Ectodermal cell (in vitro differentiated cells): ENCODE data around the gene LPP.

Source experiments
- H3K27ac ChIP-seq: 2 replicates; pipeline ENCODE4 v1.7.0; 2013; ENCODE audit warnings: mild to moderate bottlenecking, low read depth, low read length; ENCODE audit not compliant: insufficient read depth, poor library complexity, severe bottlenecking
- H3K27me3 ChIP-seq: 2 replicates; pipeline ENCODE4 v1.7.0; 2013; ENCODE audit warnings: mild to moderate bottlenecking, low read length; ENCODE audit not compliant: insufficient read depth, control insufficient read depth, poor library complexity, severe bottlenecking
- H3K36me3 ChIP-seq: one replicate; pipeline ENCODE4 v1.7.0; 2013; ENCODE audit warnings: low read length; ENCODE audit not compliant: control insufficient read depth, insufficient read depth
- H3K4me1 ChIP-seq: one replicate; pipeline ENCODE4 v1.7.0; 2013; ENCODE audit warnings: low read length; ENCODE audit not compliant: control insufficient read depth, insufficient read depth
- H3K4me3 ChIP-seq: 2 replicates; pipeline ENCODE4 v1.7.0; 2013; ENCODE audit warnings: low read depth, low read length, control low read depth; ENCODE audit not compliant: insufficient read depth
- H3K9me3 ChIP-seq: 2 replicates; pipeline ENCODE4 v1.7.0; 2013; ENCODE audit warnings: mild to moderate bottlenecking, low read length, moderate library complexity; ENCODE audit not compliant: control insufficient read depth
- WGBS, 2 experiments: methylation state at CpG; one replicate each; pipeline ENCODE4 v1.1.7; 2013; ENCODE audit warnings: missing lambda C conversion rate in 2 of 2; 5-methylcytosine and 5-hydroxymethylcytosine counted together

Gene LPP

DNA sequence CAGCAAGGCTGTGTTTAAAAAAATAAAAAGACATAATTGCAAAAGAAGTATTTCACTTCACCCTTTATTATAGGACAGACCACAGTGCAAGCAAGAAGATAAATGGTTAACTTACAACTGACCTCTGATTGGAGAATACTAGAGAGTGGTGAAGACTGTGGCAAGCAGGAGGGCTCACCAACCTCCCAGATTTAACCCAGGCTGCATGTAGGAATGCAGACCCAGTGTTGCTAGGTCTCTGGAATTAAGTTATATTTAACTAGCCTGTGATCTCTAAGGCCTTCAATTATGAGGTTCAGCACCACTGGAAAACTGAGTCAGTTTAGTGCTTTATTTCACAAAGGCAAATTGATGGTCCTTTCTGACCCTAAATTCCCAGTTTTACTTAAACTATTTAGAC lies 436.6 kb downstream of the LPP start:
- Histone ChIP-seq H3K27ac (no peak overlapping the region), H3K4me3 (no peak overlapping the region), H3K9me3 (no peaks in the 10 kb centered on the region), H3K4me1 (no peaks in the 10 kb centered on the region), H3K27me3 (no peaks in the 10 kb centered on the region), H3K36me3 (no peaks in the 10 kb centered on the region)

DNA sequence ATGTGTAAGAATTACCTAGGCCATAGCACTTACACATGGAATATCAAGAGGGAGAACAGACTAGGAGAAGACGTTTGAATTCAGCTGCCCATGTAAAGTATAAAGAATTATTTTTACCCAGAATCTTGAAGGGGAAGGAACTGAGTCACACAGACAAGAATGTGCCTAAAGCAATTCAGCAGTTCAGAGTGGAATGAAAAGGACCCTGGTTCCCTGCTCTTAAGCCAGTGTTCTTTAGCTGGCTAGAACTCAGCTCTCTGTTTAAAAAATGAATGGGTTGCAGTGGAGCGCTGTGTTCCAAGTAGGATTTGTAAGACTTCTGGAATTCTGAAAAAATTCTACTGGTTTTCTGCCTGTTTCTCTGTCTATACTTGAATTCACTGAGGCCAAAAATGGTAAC lies 440.2 kb downstream of the LPP start:
- Histone ChIP-seq H3K27ac (no peak overlapping the region), H3K4me1 (no peaks in the 10 kb centered on the region), H3K27me3 (no peaks in the 10 kb centered on the region), H3K9me3 (no peaks in the 10 kb centered on the region), H3K4me3 (no peak overlapping the region), H3K36me3 (no peaks in the 10 kb centered on the region)
- 86 to 100% methylated on average over 1 to 2 of the region's 2 CpGs for WGBS, 2 experiments

DNA sequence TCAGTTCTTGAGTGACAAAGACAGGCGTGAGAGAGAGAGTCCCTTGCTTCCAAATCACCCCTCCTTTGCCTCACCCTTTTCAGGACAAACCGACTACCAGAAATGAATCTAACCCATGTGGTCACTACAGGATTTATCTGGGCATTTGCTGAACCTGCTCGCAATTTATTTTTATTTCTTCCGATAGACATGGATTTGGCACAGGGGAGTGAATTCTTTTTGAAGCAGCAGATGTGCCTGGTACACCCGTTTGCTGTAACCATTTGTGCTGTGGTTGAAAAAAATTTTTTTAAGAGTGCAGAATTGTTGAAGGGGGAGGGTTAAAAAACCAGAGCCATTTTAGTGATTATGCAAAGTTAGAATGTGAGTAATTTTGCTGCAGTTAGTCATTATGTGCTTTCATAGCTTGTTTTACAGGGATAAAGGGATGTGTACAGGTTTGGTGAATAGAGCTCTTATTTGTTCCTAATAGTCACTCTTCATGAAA lies 442.0 kb downstream of the LPP start:
- 95 to 96% methylated on average over 5 of the region's 5 CpGs for WGBS, 2 experiments
- no peak overlapping the region for H3K4me3 ChIP-seq
- H3K27ac ChIP-seq, result no peak overlapping the region

DNA sequence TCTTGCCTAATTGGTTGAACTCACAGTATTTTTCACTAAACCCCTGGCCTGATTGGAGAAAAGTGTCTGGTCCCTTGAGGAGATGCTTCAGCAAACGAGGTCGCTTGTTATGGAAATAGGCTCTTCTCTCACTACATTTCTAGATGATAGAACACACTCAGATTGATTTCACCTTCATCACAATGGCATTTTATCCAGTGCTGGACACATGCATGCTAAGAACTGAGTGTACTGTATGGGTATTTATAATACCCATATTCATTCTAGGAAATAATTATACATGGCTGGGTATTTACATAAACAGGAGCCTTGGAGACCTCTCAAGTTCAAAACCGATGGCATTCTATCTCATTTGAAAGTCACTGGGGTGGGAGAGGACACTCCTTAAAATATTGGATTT lies 444.9 kb downstream of the LPP start:
- WGBS, 2 experiments, result 88 to 94% methylated on average over 3 of the region's 3 CpGs
- H3K4me1 ChIP-seq, result no peaks in the 10 kb centered on the region

More for the DNA sequence above, 442.0 kb downstream of the LPP start:
- no peaks in the 10 kb centered on the region for H3K36me3 ChIP-seq
- no peaks in the 10 kb centered on the region for H3K4me1 ChIP-seq
- H3K9me3 ChIP-seq, result no peaks in the 10 kb centered on the region
- H3K27me3 ChIP-seq, result no peaks in the 10 kb centered on the region

DNA sequence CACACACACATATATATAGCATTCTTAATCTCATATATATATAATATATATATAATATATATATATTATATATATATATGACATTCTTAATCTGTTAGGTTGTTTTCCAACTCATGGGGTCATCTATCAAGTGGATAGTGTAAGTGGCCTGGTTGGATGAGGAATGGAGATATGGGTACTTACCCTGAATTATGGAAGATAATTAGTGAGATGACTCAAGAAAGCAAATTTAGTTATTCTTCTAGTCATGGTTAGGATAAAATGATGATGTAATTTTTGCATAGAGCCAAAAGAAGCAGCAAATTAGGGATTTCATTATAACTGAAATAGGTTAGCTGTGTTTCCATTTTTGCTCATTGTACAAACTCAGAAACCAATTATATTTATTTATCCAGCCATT lies 448.2 kb downstream of the LPP start:
- H3K4me1 ChIP-seq, result no peaks in the 10 kb centered on the region
- no peaks in the 10 kb centered on the region for H3K27me3 ChIP-seq

More for the DNA sequence above, 444.9 kb downstream of the LPP start:
- H3K4me3 ChIP-seq, result no peak overlapping the region
- H3K27me3 ChIP-seq, result no peaks in the 10 kb centered on the region
- no peak overlapping the region for H3K27ac ChIP-seq
- no peaks in the 10 kb centered on the region for H3K9me3 ChIP-seq
- H3K36me3 ChIP-seq, result no peaks in the 10 kb centered on the region

DNA sequence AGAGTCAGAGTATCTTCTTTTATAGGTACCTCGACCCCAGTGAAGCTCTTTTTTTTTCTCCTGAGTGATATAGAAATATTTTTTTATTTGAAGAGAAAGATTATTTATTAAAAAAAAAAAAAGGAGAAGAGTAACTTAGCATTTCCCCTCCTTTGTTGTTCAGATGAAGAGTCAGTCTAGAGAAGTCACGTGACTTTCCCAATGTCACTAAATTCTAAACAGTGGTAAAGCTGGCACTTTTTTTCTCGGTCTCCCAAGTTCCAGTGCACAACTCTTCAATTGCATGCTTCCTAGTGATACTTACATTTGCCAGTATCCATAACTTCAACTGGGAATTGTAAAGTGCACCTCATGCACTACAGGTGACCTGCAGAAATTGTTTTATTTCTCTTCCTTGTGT lies 448.7 kb downstream of the LPP start:
- no peaks in the 10 kb centered on the region for H3K9me3 ChIP-seq
- no peak overlapping the region for H3K4me3 ChIP-seq
- H3K27ac ChIP-seq, result no peak overlapping the region
- no peaks in the 10 kb centered on the region for H3K4me1 ChIP-seq
- no peaks in the 10 kb centered on the region for H3K27me3 ChIP-seq
- no peaks in the 10 kb centered on the region for H3K36me3 ChIP-seq
- 92 to 93% methylated on average over 2 of the region's 3 CpGs for WGBS, 2 experiments

More for the DNA sequence above, 448.2 kb downstream of the LPP start:
- Histone ChIP-seq H3K27ac (no peak overlapping the region), H3K9me3 (no peaks in the 10 kb centered on the region), H3K4me3 (no peak overlapping the region), H3K36me3 (no peaks in the 10 kb centered on the region)

DNA sequence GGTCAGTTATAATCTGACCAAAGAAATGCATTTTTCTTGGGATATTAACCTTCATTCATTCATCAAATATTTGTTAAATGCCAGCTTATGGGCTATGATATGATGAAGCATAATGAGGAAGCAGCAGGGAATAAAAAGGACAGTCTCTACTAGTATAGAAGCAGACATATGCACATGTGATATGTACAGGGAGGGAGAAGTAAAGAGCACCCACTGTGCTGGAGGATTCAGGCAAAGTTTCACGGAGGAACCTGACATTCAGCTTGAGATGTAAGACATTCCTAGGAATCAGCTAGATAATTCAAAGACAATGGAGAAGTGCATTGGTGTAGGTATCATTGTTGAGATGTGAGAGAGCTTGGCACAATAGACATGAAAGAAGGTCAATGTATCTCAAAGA lies 450.7 kb downstream of the LPP start:
- Histone ChIP-seq H3K4me1 (no peaks in the 10 kb centered on the region), H3K27me3 (no peaks in the 10 kb centered on the region), H3K27ac (no peak overlapping the region), H3K36me3 (peaks cover 4% of the 10 kb centered on the region), H3K9me3 (no peaks in the 10 kb centered on the region), H3K4me3 (no peak overlapping the region)
- WGBS, 2 experiments, result 59 to 63% methylated on average over 1 of the region's 1 CpG

DNA sequence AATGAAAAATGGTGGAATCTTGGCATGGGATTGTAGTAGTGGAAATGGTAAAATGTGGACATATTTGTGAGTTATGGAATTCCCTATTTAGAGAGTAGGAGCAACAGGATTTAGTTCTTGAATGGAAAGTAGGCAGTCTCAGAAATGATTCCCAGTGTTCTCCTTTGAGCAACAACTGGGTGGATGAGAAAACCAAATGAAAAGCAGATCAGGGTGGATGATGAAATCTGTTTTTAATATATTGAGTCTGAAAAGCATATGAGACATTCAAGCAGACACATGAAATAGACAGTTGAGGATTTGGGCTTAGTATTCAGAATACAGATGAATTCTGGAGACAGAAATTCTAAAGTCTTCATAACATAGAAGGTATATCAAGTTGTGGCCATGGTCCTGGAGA lies 451.3 kb downstream of the LPP start:
- no peak overlapping the region for H3K4me3 ChIP-seq
- no peak overlapping the region for H3K27ac ChIP-seq
- no peaks in the 10 kb centered on the region for H3K27me3 ChIP-seq
- peaks cover 6% of the 10 kb centered on the region for H3K36me3 ChIP-seq
- no peaks in the 10 kb centered on the region for H3K9me3 ChIP-seq
- H3K4me1 ChIP-seq, result no peaks in the 10 kb centered on the region

DNA sequence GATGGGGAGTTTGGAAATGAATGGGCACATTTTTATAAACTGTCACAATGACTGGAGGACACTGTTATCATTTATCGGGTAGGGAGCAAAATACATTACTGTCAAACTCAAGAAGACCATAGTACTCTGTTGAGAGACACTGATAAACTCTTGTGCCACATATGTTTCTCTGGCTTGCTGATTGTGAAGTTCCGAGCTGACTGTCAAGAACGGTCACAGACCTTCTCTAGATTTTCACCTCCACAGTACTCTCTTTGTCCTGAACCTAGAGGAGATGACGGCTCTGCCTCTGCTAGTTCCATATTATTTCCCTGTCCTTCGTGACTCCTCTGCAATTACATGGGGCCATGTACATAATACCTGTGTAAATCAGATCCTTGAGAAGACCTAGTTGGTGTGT lies 451.9 kb downstream of the LPP start:
- no peak overlapping the region for H3K27ac ChIP-seq
- H3K27me3 ChIP-seq, result no peaks in the 10 kb centered on the region

DNA sequence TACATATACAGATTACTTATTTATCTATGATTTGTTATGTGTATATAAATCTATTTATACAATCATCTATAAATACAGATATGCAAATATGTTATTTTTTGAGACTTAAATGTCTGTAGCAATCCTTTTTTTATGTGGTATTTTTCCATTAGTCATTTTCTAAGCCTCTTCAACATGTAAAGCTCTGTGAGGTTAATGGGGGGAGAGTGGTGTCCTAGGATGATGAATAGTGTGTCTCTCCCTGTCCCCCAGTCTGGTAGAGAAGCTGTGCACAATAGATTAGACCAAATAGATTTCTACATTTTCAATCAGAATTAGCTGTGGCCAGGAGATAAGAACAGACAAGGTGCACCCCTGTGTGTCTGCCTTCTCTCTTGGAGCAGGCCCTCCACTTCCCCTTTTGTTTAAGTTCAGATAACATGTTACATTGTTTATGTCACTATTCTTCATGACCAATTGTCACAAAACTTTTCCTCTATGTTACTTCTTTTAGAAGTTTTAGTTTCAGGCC lies 453.9 kb downstream of the LPP start:
- no peaks in the 10 kb centered on the region for H3K4me1 ChIP-seq
- peaks cover 6% of the 10 kb centered on the region for H3K36me3 ChIP-seq
- no peaks in the 10 kb centered on the region for H3K27me3 ChIP-seq
- H3K4me3 ChIP-seq, result no peak overlapping the region
- no peak overlapping the region for H3K27ac ChIP-seq
- H3K9me3 ChIP-seq, result no peaks in the 10 kb centered on the region

More for the DNA sequence above, 451.9 kb downstream of the LPP start:
- peaks cover 6% of the 10 kb centered on the region for H3K36me3 ChIP-seq
- no peaks in the 10 kb centered on the region for H3K9me3 ChIP-seq
- H3K4me3 ChIP-seq, result no peak overlapping the region
- H3K4me1 ChIP-seq, result no peaks in the 10 kb centered on the region
- 89 to 91% methylated on average over 5 of the region's 5 CpGs for whole genome bisulfite sequencing, 2 experiments

DNA sequence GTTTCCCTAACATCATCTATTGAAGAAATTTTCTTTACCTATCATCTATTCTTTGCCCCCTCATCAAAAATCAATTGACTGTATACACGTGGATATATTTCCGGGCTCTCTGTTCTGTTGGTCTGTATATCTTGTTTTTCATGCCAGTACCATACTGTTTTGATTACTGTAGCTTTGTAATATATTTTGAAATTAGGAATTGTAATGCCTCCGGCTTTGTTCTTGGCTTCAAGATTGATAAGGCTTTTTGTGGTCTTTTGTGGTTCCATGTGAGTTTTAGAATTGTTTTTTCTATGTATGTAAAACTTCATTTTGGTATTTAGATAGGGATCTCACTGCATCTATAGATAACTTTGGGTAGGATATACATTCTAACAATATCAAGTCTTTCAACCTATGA lies 454.4 kb downstream of the LPP start:
- WGBS, 2 experiments, result 100% methylated on average over 3 of the region's 3 CpGs
- no peak overlapping the region for H3K27ac ChIP-seq
- no peaks in the 10 kb centered on the region for H3K4me1 ChIP-seq
- H3K36me3 ChIP-seq, result peaks cover 6% of the 10 kb centered on the region
- no peak overlapping the region for H3K4me3 ChIP-seq
- no peaks in the 10 kb centered on the region for H3K27me3 ChIP-seq
- H3K9me3 ChIP-seq, result no peaks in the 10 kb centered on the region
